ENCODE measurements around the gene DTNB.
"Not testable (repeated sequence)": the region's sequence is repeated elsewhere in the genome, so short reads cannot be mapped to it uniquely, and the experiment has no call there.

DTNB gene

DNA sequence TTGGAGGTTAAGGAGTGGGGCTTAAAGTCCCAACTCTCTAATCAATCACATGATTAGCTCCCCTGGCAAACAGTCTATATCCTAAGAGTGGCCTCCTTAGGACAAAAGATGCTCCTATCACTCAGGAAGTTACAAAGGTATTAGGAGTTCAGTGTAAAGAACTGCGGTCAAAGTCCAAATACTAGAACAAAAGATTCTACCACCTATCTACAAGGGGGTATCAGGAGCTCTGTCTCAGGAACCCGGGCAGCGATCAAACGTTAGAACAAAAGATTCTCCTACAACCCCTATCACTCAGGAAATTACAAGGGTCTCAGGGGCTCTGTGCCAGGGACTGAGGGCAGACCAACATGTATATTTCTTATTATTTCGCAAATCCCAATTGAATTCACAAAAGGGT is 58.0 kb downstream of the DTNB start:
- DNase-seq (ENCODE audit: low read depth) = no peak

GRCh38 chr2:25614711-25615110 is 58.7 kb downstream of the DTNB start:
- no peak for TF ChIP-seq CTCF (IDR thresholded peaks at IDR 0.05; ENCODE audit: control insufficient read depth, insufficient read depth, low read depth, low read length, missing control alignments)
- H3K4me3 ChIP-seq (ENCODE audit: control insufficient read depth, low read depth, low read length) = no peak overlapping the region
- DNase-seq (ENCODE audit: low read depth) = no peak

More for the DNA sequence above, 58.0 kb downstream of the DTNB start:
- no peak overlapping the region for H3K4me3 ChIP-seq (ENCODE audit: control insufficient read depth, low read depth, low read length)
- no peak for TF ChIP-seq CTCF (IDR thresholded peaks at IDR 0.05; ENCODE audit: control insufficient read depth, insufficient read depth, low read depth, low read length, missing control alignments)

GRCh38 chr2:25608718-25609117 is 64.7 kb downstream of the DTNB start:
- DNase-seq (ENCODE audit: low read depth) = no peak
- TF ChIP-seq CTCF (IDR thresholded peaks at IDR 0.05; ENCODE audit: control insufficient read depth, insufficient read depth, low read depth, low read length, missing control alignments) = no peak
- no peak overlapping the region for H3K4me3 ChIP-seq (ENCODE audit: control insufficient read depth, low read depth, low read length)

- H3K4me3 ChIP-seq (ENCODE audit: control insufficient read depth, low read depth, low read length) = no peak overlapping the region
- DNase-seq (ENCODE audit: low read depth) = no peak
- TF ChIP-seq CTCF (IDR thresholded peaks at IDR 0.05; ENCODE audit: control insufficient read depth, insufficient read depth, low read depth, low read length, missing control alignments) = peak; percentile 58
Observed at GRCh38 chr2:25606892-25607291, 66.5 kb downstream of the DTNB start.

DNA sequence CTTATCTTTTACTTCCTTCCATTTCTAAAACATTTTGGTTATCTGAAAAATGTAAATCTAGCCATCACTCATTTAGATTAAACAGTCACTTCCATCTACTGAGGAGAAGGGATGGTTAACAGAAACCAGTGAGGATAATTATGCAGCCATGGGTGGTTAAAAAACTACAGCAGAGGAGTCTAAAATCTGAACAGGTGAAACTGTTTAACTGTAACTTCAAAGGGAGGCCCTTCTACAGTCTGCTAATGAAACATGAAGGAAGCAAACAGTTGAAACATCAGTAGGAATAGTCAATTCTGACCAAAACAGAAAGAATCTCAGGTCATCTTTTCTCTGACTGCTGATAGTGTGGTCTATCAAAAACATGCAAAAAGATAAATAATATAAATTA is 71.0 kb downstream of the DTNB start:
- TF ChIP-seq CTCF (IDR thresholded peaks at IDR 0.05; ENCODE audit: control insufficient read depth, insufficient read depth, low read depth, low read length, missing control alignments) = no peak
- no peak for DNase-seq (ENCODE audit: low read depth)

GRCh38 chr2:25601711-25602332 is 71.6 kb downstream of the DTNB start:
- H3K4me3 ChIP-seq (ENCODE audit: control insufficient read depth, low read depth, low read length); DNase-seq (ENCODE audit: low read depth): not testable (repeated sequence)

More for the DNA sequence above, 71.0 kb downstream of the DTNB start:
- H3K4me3 ChIP-seq (ENCODE audit: control insufficient read depth, low read depth, low read length) = no peak overlapping the region

GRCh38 chr2:25598911-25599310 is 74.5 kb downstream of the DTNB start:
- H3K4me3 ChIP-seq (ENCODE audit: control insufficient read depth, low read depth, low read length) = no peak overlapping the region
- no peak for TF ChIP-seq CTCF (IDR thresholded peaks at IDR 0.05; ENCODE audit: control insufficient read depth, insufficient read depth, low read depth, low read length, missing control alignments)
- DNase-seq (ENCODE audit: low read depth) = no peak
